ENCODE measurements around the gene IGFBP5.

The IGFBP5 gene

GRCh38 chr2:216672466-216672865 is 22.9 kb downstream of the IGFBP5 start:
- DNase-seq: no peak
- TF ChIP-seq CTCF (IDR thresholded peaks at IDR 0.05): no peak
- Histone ChIP-seq H3K9me3 (no peaks in the 10 kb centered on the region), H3K4me1 (peaks cover 0 to 10% (median 2%) of the 10 kb centered on the region in 4 donors), H3K27me3 (no peaks in the 10 kb centered on the region), H3K36me3 (peaks cover 35 to 44% (median 42%) of the 10 kb centered on the region in 3 donors), H3K4me3 (no peak overlapping the region), H3K27ac (peak overlapping the region; percentile 48 to 65)
- intact Hi-C loops (cut with DNase I; ENCODE audit: low total_unique reads): no loop called here

- no peak for DNase-seq
- no peaks in the 10 kb centered on the region for H3K9me3 ChIP-seq
- H3K4me3 ChIP-seq: no peak overlapping the region
- H3K4me1 ChIP-seq: peaks cover 0 to 10% (median 2%) of the 10 kb centered on the region in 4 donors
- no peak for TF ChIP-seq CTCF (IDR thresholded peaks at IDR 0.05)
- intact Hi-C loops (cut with DNase I; ENCODE audit: low total_unique reads): no loop called here
- peaks cover 29 to 38% (median 36%) of the 10 kb centered on the region in 3 donors for H3K36me3 ChIP-seq
- H3K27ac ChIP-seq: peak overlapping the region; percentile 54 to 65
- H3K27me3 ChIP-seq: no peaks in the 10 kb centered on the region
Observed at GRCh38 chr2:216671791-216672343, 23.5 kb downstream of the IGFBP5 start.

- intact Hi-C loops (cut with DNase I; ENCODE audit: low total_unique reads): no loop called here
- no peak for TF ChIP-seq CTCF (IDR thresholded peaks at IDR 0.05)
- Histone ChIP-seq H3K4me3 (no peak overlapping the region), H3K27ac (peak overlapping the region; percentile 54 to 65), H3K4me1 (peaks cover 0 to 12% (median 6%) of the 10 kb centered on the region in 4 donors), H3K36me3 (peaks cover 20 to 29% (median 28%) of the 10 kb centered on the region in 3 donors), H3K27me3 (no peaks in the 10 kb centered on the region), H3K9me3 (no peaks in the 10 kb centered on the region)
- no peak for DNase-seq
Observed at GRCh38 chr2:216671081-216671411, 24.3 kb downstream of the IGFBP5 start.

- H3K27ac ChIP-seq: peak overlapping the region; percentile 54 to 65
- H3K4me1 ChIP-seq: peaks cover 0 to 18% (median 12%) of the 10 kb centered on the region in 4 donors
- no peak overlapping the region for H3K4me3 ChIP-seq
- H3K27me3 ChIP-seq: no peaks in the 10 kb centered on the region
- peaks cover 17 to 24% (median 22%) of the 10 kb centered on the region in 3 donors for H3K36me3 ChIP-seq
- H3K9me3 ChIP-seq: no peaks in the 10 kb centered on the region
- intact Hi-C loops (cut with DNase I; ENCODE audit: low total_unique reads): no loop called here
- DNase-seq: no peak
- no peak for TF ChIP-seq CTCF (IDR thresholded peaks at IDR 0.05)
Observed at GRCh38 chr2:216670266-216671080, 24.9 kb downstream of the IGFBP5 start.

GRCh38 chr2:216666461-216667233 is 28.7 kb downstream of the IGFBP5 start:
- Histone ChIP-seq H3K27me3 (no peaks in the 10 kb centered on the region), H3K36me3 (peaks cover 8 to 26% (median 24%) of the 10 kb centered on the region in 3 donors), H3K4me1 (peaks cover 0 to 30% (median 20%) of the 10 kb centered on the region in 4 donors), H3K4me3 (no peak overlapping the region), H3K27ac (peak overlapping the region in 1 of 2 donors; percentile 43), H3K9me3 (no peaks in the 10 kb centered on the region)
- TF ChIP-seq CTCF (IDR thresholded peaks at IDR 0.05): peak; percentile 96 to 98
- DNase-seq: peak in 1 of 2 donors; percentile 69
- intact Hi-C loops (cut with DNase I; ENCODE audit: low total_unique reads): no loop called here

Measured in tibial artery (tissue), 4 donors.